IMR-90 (cell line): ENCODE data around the gene C1QTNF1. TPM values are rescaled to one million over a fixed set of nuclear protein-coding genes. Genes with fewer than 3 reads are reported as not detected.

Experiments
- ATAC-seq: fragments of 200-7000 bp; cut with Tn5 transposase; 2 replicates; pipeline ENCODE4 v1.9.1; 2020; ENCODE audit warnings: low read depth, mild to moderate bottlenecking, moderate library complexity
- BruUV-seq: library from RNA; stranded (reverse); fragments of 400-500 nt; replicated peaks from 2 replicates; lab custom pipeline; 2021; lab: Mats Ljungman, UMichigan
- CTCF ChIA-PET: fragments of 300-600 bp; formaldehyde crosslinking; extraction: SDS; loops from one replicate; lab custom pipeline; 2021; ENCODE audit warnings: antibody characterized with exemption; lab: Yijun Ruan, JAX
- POLR2A ChIA-PET: fragments of 300-600 bp; sonication (Branson Sonifier 250); formaldehyde crosslinking; loops from one replicate; lab custom pipeline; 2022; ENCODE audit warnings: antibody characterized with exemption; ENCODE audit not compliant: unreplicated experiment; lab: Charles Lee
- DNase-seq: peaks from one replicate; pipeline ENCODE4 v3.0.0; 2013
- H2AFZ ChIP-seq: replicated peaks from 2 replicates; pipeline ENCODE3; 2013; ENCODE audit warnings: low read length, mild to moderate bottlenecking; ENCODE audit not compliant: poor library complexity
- H2AK5ac ChIP-seq: 2 replicates; pipeline ENCODE4 v1.6.1; 2013; ENCODE audit warnings: low read depth, low read length, inconsistent platforms
- H2AK9ac ChIP-seq: replicated peaks from 2 replicates; pipeline ENCODE3; 2013; ENCODE audit warnings: mild to moderate bottlenecking, low read depth, low read length, moderate library complexity; ENCODE audit not compliant: poor library complexity
- H2BK120ac ChIP-seq: 2 replicates; pipeline ENCODE4 v1.6.1; 2013; ENCODE audit warnings: low read depth, low read length, inconsistent platforms
- H2BK15ac ChIP-seq: 3 replicates; pipeline ENCODE4 v1.6.1; 2013; ENCODE audit warnings: low read depth, low read length, inconsistent platforms
- H2BK20ac ChIP-seq: 2 replicates; pipeline ENCODE4 v1.6.1; 2013; ENCODE audit warnings: low read depth, mild to moderate bottlenecking, inconsistent platforms, low read length, moderate library complexity
- H2BK5ac ChIP-seq: 2 replicates; pipeline ENCODE4 v1.6.1; 2013; ENCODE audit warnings: mild to moderate bottlenecking, low read depth, low read length, inconsistent platforms; ENCODE audit not compliant: poor library complexity, severe bottlenecking
- H3K14ac ChIP-seq: replicated peaks from 2 replicates; pipeline ENCODE4 v1.6.1; 2013; ENCODE audit warnings: low read depth, low read length, inconsistent platforms
- H3K18ac ChIP-seq: 2 replicates; pipeline ENCODE4 v1.6.1; 2013; ENCODE audit warnings: low read depth, low read length, control low read depth
- H3K23ac ChIP-seq: 2 replicates; pipeline ENCODE4 v1.6.1; 2013; ENCODE audit warnings: low read depth, low read length, inconsistent platforms
- H3K27ac ChIP-seq: 2 replicates; pipeline ENCODE4 v1.5.1; 2013; ENCODE audit warnings: mild to moderate bottlenecking, control low read depth, low read length; ENCODE audit not compliant: insufficient read depth
- H3K27me3 ChIP-seq: 2 replicates; pipeline ENCODE4 v1.6.1; 2013; ENCODE audit warnings: low read length; ENCODE audit not compliant: control insufficient read depth, insufficient read depth
- H3K36me3 ChIP-seq: 2 replicates; pipeline ENCODE4 v1.6.1; 2013; ENCODE audit warnings: low read length, mixed read lengths; ENCODE audit not compliant: control insufficient read depth, insufficient read depth
- H3K4ac ChIP-seq: 2 replicates; pipeline ENCODE4 v1.6.1; 2013; ENCODE audit warnings: low read depth, low read length, inconsistent platforms
- H3K4me1 ChIP-seq: 2 replicates; pipeline ENCODE4 v1.6.1; 2013; ENCODE audit warnings: low read length, mixed read lengths; ENCODE audit not compliant: control insufficient read depth, insufficient read depth
- H3K4me2 ChIP-seq: 2 replicates; pipeline ENCODE4 v1.6.1; 2013; ENCODE audit warnings: low read depth, mild to moderate bottlenecking, control low read depth, low read length, moderate library complexity
- H3K4me3 ChIP-seq: 2 replicates; pipeline ENCODE4 v1.5.1; 2013; ENCODE audit warnings: low read depth, mild to moderate bottlenecking, control low read depth, low read length, moderate library complexity; ENCODE audit not compliant: insufficient read depth
- H3K56ac ChIP-seq: 2 replicates; pipeline ENCODE4 v1.6.1; 2013; ENCODE audit warnings: low read length, inconsistent platforms; ENCODE audit not compliant: insufficient read depth; ENCODE audit errors: extremely low read depth
- H3K79me1 ChIP-seq, 2 experiments: 2 replicates each; pipeline ENCODE4 v1.6.1; 2013; ENCODE audit warnings: low read length in 2 of 2, inconsistent platforms in 1 of 2, low read depth in 1 of 2
- H3K9ac ChIP-seq: 2 replicates; pipeline ENCODE4 v1.6.1; 2013; ENCODE audit warnings: low read depth, low read length, control low read depth
- H3K9me1 ChIP-seq: 2 replicates; pipeline ENCODE4 v1.6.1; 2013; ENCODE audit warnings: low read length, inconsistent platforms; ENCODE audit not compliant: insufficient read depth
- H3K9me3 ChIP-seq: 2 replicates; pipeline ENCODE4 v1.6.1; 2013; ENCODE audit warnings: low read length; ENCODE audit not compliant: control insufficient read depth, insufficient read depth
- H4K20me1 ChIP-seq: 2 replicates; pipeline ENCODE4 v1.6.1; 2013; ENCODE audit warnings: low read length, inconsistent platforms; ENCODE audit not compliant: insufficient read depth
- H4K5ac ChIP-seq: 2 replicates; pipeline ENCODE4 v1.6.1; 2013; ENCODE audit warnings: mild to moderate bottlenecking, low read depth, low read length, control low read depth
- H4K8ac ChIP-seq, 2 experiments: 2 replicates each; pipeline ENCODE4 v1.6.1; 2013; ENCODE audit warnings: low read depth in 2 of 2, low read length in 2 of 2, control low read depth in 1 of 2, inconsistent platforms in 1 of 2
- H4K91ac ChIP-seq: 2 replicates; pipeline ENCODE4 v1.6.1; 2013; ENCODE audit warnings: low read depth, low read length, inconsistent platforms; ENCODE audit not compliant: insufficient read depth
- POLR2A ChIP-seq: IDR thresholded peaks from 2 replicates; pipeline ENCODE4 v1.6.1; 2012; ENCODE audit warnings: mild to moderate bottlenecking, low read depth, low read length
- WGBS, 2 experiments: methylation state at CpG; one replicate each; pipeline versions ENCODE4 v1.1.5 to v1.1.7; 2013; ENCODE audit warnings: missing lambda C conversion rate in 2 of 2; ENCODE audit not compliant: insufficient read length in 1 of 2; ENCODE audit errors: extremely low coverage in 2 of 2; 5-methylcytosine and 5-hydroxymethylcytosine counted together
- dilution Hi-C: fragments of 300-500 bp; cut with HindIII; formaldehyde crosslinking; loops from one replicate; pipeline ENCODE4 v1.14.3; 2018; ENCODE audit warnings: low sequenced_read_pairs; ENCODE audit not compliant: unreplicated experiment
- in situ Hi-C: fragments of 300-500 bp; cut with MboI; formaldehyde crosslinking; loops from 3 replicates; pipeline ENCODE4 v1.14.3; 2019; ENCODE audit warnings: low sequenced_read_pairs, inconsistent platforms, mixed read lengths
- intact Hi-C: fragments of 100-400 bp; cut with micrococcal nuclease; formaldehyde crosslinking; loops from 2 replicates; pipeline ENCODE4 v1.10.0; 2022
- polyA plus RNA-seq, 3 experiments: library from polyadenylated mRNA; depleted of rRNA; stranded (reverse); fragments of >200 nt; gene quantifications; 2 replicates each; pipeline ENCODE4 v1.2.3, GENCODE V29; 2012; ENCODE audit warnings: low replicate concordance in 1 of 3
- total RNA-seq: library from RNA; depleted of rRNA; stranded (reverse); fragments of >200 nt; gene quantifications from 2 replicates; pipeline ENCODE4 v1.2.3, GENCODE V29; 2012

The C1QTNF1 gene
- total and polyA plus RNA-seq, 2 of the 4 experiments (the other 2 are of a cell fraction) = 3.4 to 8.4 TPM

DNA sequence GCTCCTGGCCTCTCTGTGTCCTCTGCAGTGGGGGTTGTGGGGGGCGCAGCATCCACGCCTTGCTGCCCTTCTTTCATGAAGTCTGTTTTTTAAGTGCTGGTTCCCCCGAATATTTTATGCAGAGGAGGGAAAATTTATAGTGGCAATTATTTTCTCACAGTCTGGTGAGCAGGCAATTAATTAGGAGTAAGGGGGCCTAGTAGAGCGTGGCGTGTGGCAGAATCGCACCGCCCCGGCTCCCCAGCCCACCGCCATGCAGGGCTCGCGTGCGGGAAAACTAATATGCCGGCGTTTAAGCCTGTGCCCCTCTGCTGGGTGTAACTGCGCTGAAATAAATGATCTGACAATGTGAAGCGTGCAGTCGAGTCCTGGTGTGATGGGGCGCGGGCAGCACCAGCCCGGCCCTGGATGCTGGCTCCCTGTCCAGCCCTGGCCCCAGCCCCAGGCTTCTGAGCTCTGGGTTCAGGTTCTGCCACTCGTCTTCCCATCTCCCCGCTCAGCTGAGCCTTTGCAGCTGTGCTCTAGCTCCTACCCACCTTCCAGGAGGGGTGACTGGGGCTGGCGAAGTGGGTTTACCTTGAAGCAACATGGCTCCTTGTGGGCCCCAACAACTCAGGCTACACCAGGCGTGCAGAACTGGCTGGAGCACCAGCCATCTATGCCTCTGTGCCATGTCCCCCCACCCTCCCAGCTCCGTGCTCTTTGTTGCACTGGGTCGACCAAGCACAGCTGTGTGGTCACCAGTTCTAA is 64.5 kb downstream of the C1QTNF1 start:
- Histone ChIP-seq H3K23ac (no peak overlapping the region), H3K4me1 (no peaks in the 10 kb centered on the region), H4K8ac (no peak overlapping the region), H3K4me3 (no peak overlapping the region), H2AK9ac (no peak overlapping the region), H2BK20ac (no peak overlapping the region), H4K5ac (no peak overlapping the region), H3K18ac (no peak overlapping the region), H3K56ac (no peak overlapping the region), H4K20me1 (peaks cover 5% of the 10 kb centered on the region; the same call in 1 of the 2 replicates), H3K27me3 (no peaks in the 10 kb centered on the region; the same call in 1 of the 2 replicates), H3K36me3 (peaks cover 11% of the 10 kb centered on the region; the same call in 1 of the 2 replicates), H2BK120ac (no peak overlapping the region), H3K9ac (no peak overlapping the region), H3K14ac (no peak overlapping the region), H2BK5ac (no peak overlapping the region), H4K91ac (no peak overlapping the region), H3K4me2 (no peak overlapping the region), H3K27ac (no peak overlapping the region), H3K79me1 (no peaks in the 10 kb centered on the region), H3K4ac (no peak overlapping the region), H2AK5ac (no peak overlapping the region), H2AFZ (peak overlapping the region; percentile 43), H3K9me1 (no peaks in the 10 kb centered on the region), H3K9me3 (no peaks in the 10 kb centered on the region), H2BK15ac (no peak overlapping the region)
- WGBS, 2 experiments = 89% methylated on average over 11 of the region's 26 CpGs; no CpG with 5 or more reads in 1 of the 2 experiments
- no peak for TF ChIP-seq POLR2A
- ATAC-seq (no peak), DNase-seq (no peak)
- no TSS peak for BruUV-seq
- dilution Hi-C loops (no loop called here), in situ Hi-C loops (loop anchor here (10.0 to 25.0 kb wide), 2 partner anchors 306 to 624 kb away; no protein-coding TSS in a partner anchor), intact Hi-C loops (no loop called here)
- ChIA-PET POLR2A (no interaction called here), CTCF (interaction anchor here (0.6 to 2.4 kb wide), 5 partner anchors 43 to 305 kb away, joined by 3 to 20 read pairs (median 4); no protein-coding TSS in a partner anchor)
